HepG2 (cell line): ENCODE data around the gene CUL4A. TPM values are rescaled to one million over a fixed set of nuclear protein-coding genes. Genes with fewer than 3 reads are reported as not detected.

Experiments
- ATAC-seq: fragments of 200-7000 bp; cut with Tn5 transposase; 3 replicates; pipeline ENCODE4 v1.9.1; 2020; ENCODE audit warnings: mild to moderate bottlenecking, moderate library complexity
- BruUV-seq: library from RNA; stranded (reverse); fragments of 400-500 nt; replicated peaks from 2 replicates; lab custom pipeline; 2021; lab: Mats Ljungman, UMichigan
- CTCF ChIA-PET: fragments of 300-600 bp; formaldehyde crosslinking; extraction: SDS; loops from one replicate; lab custom pipeline; 2021; ENCODE audit warnings: low total read pairs, inconsistent platforms, low intra/inter-chr PET ratio; lab: Yijun Ruan, JAX
- POLR2A ChIA-PET: fragments of 350-600 bp; sonication (Branson Sonifier 250); formaldehyde crosslinking; loops from one replicate; lab custom pipeline; 2020; ENCODE audit warnings: antibody characterized with exemption, inconsistent platforms; lab: Yijun Ruan, JAX
- DNase-seq: peaks from one replicate; pipeline ENCODE4 v3.0.0-alpha.2; 2015; ENCODE audit warnings: low spot score
- FAIRE-seq: peaks from 3 replicates; lab custom pipeline; 2011; peaks lifted over from hg19 to GRCh38; lab: Jason Lieb, UNC
- H2AFZ ChIP-seq: one replicate; pipeline ENCODE4 v1.6.1; 2011; ENCODE audit warnings: low read length, inconsistent platforms
- H3K27ac ChIP-seq: fragments of 300-600 bp; 3 replicates; pipeline ENCODE4 v1.8.0; 2011; ENCODE audit warnings: mixed run types, mild to moderate bottlenecking, mixed read lengths, low read length, inconsistent platforms; ENCODE audit not compliant: insufficient read depth; ENCODE audit errors: extremely low read length
- H3K27me3 ChIP-seq, 2 experiments: fragments of 200-600 bp in 1 of 2; 2 replicates in 1 of 2; 3 replicates in 1 of 2; pipeline versions ENCODE4 v1.6.0 to v1.8.0; 2011; ENCODE audit warnings: low read length in 2 of 2, mild to moderate bottlenecking in 2 of 2, moderate library complexity in 2 of 2, inconsistent platforms in 1 of 2; ENCODE audit not compliant: insufficient read depth in 2 of 2, control insufficient read depth in 1 of 2
- H3K36me3 ChIP-seq, 2 experiments: fragments of 200-600 bp in 1 of 2; replicated peaks in 1 of 2; 2 replicates in 1 of 2; 3 replicates in 1 of 2; pipeline versions ENCODE4 v1.5.1 to v1.8.0; 2011; ENCODE audit warnings: low read length in 2 of 2, inconsistent platforms in 1 of 2; ENCODE audit not compliant: insufficient read depth in 2 of 2, control insufficient read depth in 1 of 2
- H3K4me1 ChIP-seq: 2 replicates; pipeline ENCODE4 v1.5.1; 2012; ENCODE audit warnings: low read length, inconsistent platforms; ENCODE audit not compliant: insufficient read depth
- H3K4me2 ChIP-seq: 2 replicates; pipeline ENCODE4 v1.6.0; 2011; ENCODE audit warnings: low read depth, low read length, inconsistent platforms
- H3K4me3 ChIP-seq, 3 experiments: fragments of 200-600 bp in 1 of 3; sonication (generic), shearing (Covaris generic) in 1 of 3; replicated peaks in 1 of 3; 2 replicates each; pipeline ENCODE4 v1.5.1; 2011 to 2016; ENCODE audit warnings: low read length in 3 of 3, inconsistent platforms in 2 of 3, low read depth in 2 of 3, mild to moderate bottlenecking in 2 of 3, control low read depth in 1 of 3, mixed read lengths in 1 of 3; ENCODE audit not compliant: insufficient read depth in 1 of 3
- H3K79me2 ChIP-seq: one replicate; pipeline ENCODE4 v1.6.1; 2011; ENCODE audit warnings: low read length, inconsistent platforms; ENCODE audit not compliant: insufficient read depth
- H3K9ac ChIP-seq: 2 replicates; pipeline ENCODE4 v1.6.0; 2011; ENCODE audit warnings: mild to moderate bottlenecking, low read depth, low read length, inconsistent platforms; ENCODE audit not compliant: insufficient read depth
- H3K9me3 ChIP-seq: 2 replicates; pipeline ENCODE4 v1.5.1; 2012; ENCODE audit warnings: mild to moderate bottlenecking, low read length
- H4K20me1 ChIP-seq: 2 replicates; pipeline ENCODE4 v1.6.0; 2011; ENCODE audit warnings: inconsistent platforms, mild to moderate bottlenecking, low read length, moderate library complexity; ENCODE audit not compliant: insufficient read depth
- CBX5 ChIP-seq: sonication (generic); formaldehyde crosslinking; IDR thresholded peaks from 2 replicates; pipeline ENCODE4 v1.4.0; 2020; ENCODE audit warnings: missing genetic modification reagents, borderline replicate concordance
- FOXM1 ChIP-seq: sonication (generic); formaldehyde crosslinking; IDR thresholded peaks from 2 replicates; pipeline ENCODE4 v1.5.0; 2020; ENCODE audit warnings: missing genetic modification reagents
- HDAC2 ChIP-seq: sonication (generic); formaldehyde crosslinking; IDR thresholded peaks from 2 replicates; pipeline ENCODE4 v1.4.0; 2020; ENCODE audit warnings: missing genetic modification reagents
- MIER3 ChIP-seq: IDR thresholded peaks from 2 replicates; pipeline ENCODE4 v1.6.1; 2016; ENCODE audit warnings: missing compliant biosample characterization, borderline replicate concordance
- RBFOX2 ChIP-seq: fragments of 200-400 bp; formaldehyde crosslinking; IDR thresholded peaks from 2 replicates; pipeline ENCODE4 v1.6.1; 2017; ENCODE audit warnings: low read depth, mild to moderate bottlenecking, low read length
- SCMH1 ChIP-seq: sonication (generic); formaldehyde crosslinking; IDR thresholded peaks from 2 replicates; pipeline ENCODE4 v1.9.0; 2021; ENCODE audit warnings: missing genetic modification reagents, mild to moderate bottlenecking, borderline replicate concordance
- SRF ChIP-seq: IDR thresholded peaks from 2 replicates; pipeline ENCODE4 v1.6.1; 2011; ENCODE audit warnings: mild to moderate bottlenecking, low read depth, low read length, moderate library complexity
- TCF7L2 ChIP-seq: IDR thresholded peaks from 2 replicates; pipeline ENCODE4 v1.6.1; 2011; ENCODE audit warnings: mild to moderate bottlenecking, low read depth, low read length, moderate library complexity
- ZNF660 ChIP-seq: sonication (generic); formaldehyde crosslinking; IDR thresholded peaks from 2 replicates; pipeline ENCODE4 v1.5.1; 2020; ENCODE audit warnings: mild to moderate bottlenecking, low read depth, missing genetic modification reagents, borderline replicate concordance
- ZNF678 ChIP-seq: sonication (generic); formaldehyde crosslinking; IDR thresholded peaks from 2 replicates; pipeline ENCODE4 v1.4.0; 2020; ENCODE audit warnings: mild to moderate bottlenecking, missing genetic modification reagents
- ZNF703 ChIP-seq: sonication (generic); formaldehyde crosslinking; IDR thresholded peaks from 2 replicates; pipeline ENCODE4 v1.5.1; 2020; ENCODE audit warnings: missing genetic modification reagents, mild to moderate bottlenecking, moderate library complexity, borderline replicate concordance
- WGBS: methylation state at CpG from one replicate; pipeline ENCODE4 v1.1.6; 2017; ENCODE audit warnings: low lambda C conversion rate; 5-methylcytosine and 5-hydroxymethylcytosine counted together
- in situ Hi-C: cut with HindIII; loops from 2 replicates; pipeline ENCODE4 v1.10.0; 2017; ENCODE audit warnings: low pct_unique_long_range_greater_than_20kb; ENCODE audit not compliant: extremely low pct_ligation_motif_present
- intact Hi-C: fragments of 100-400 bp; cut with micrococcal nuclease; formaldehyde crosslinking; loops from one replicate; pipeline ENCODE4 v1.10.0; 2022; ENCODE audit not compliant: unreplicated experiment
- polyA plus RNA-seq, 8 experiments: library from polyadenylated mRNA; depleted of rRNA in 3 of 8; stranded (reverse) in 7 of 8; unstranded in 1 of 8; fragments of >200 nt; fragmentation: Illumina TruSeq in 4 of 8; extraction: Trizol in 4 of 8; gene quantifications; 2 replicates each; pipeline versions ENCODE4 v1.2.1 to v1.2.3, GENCODE V29; 2011 to 2016; ENCODE audit warnings: low read depth in 4 of 8, missing spikeins in 1 of 8, mixed read lengths in 1 of 8; ENCODE audit not compliant: insufficient read depth in 1 of 8
- total RNA-seq, 5 experiments: library from RNA; depleted of rRNA; stranded (reverse); fragments of >200 nt; fragmentation: Illumina TruSeq; extraction: Trizol; gene quantifications; 2 replicates each; pipeline ENCODE4 v1.2.3, GENCODE V29; 2016; ENCODE audit warnings: low read depth in 1 of 5
- TF ChIP-seq, protein P1 (sequence below): IDR thresholded peaks from 2 replicates; pipeline ENCODE4 v1.6.1; 2012; ENCODE audit warnings: inconsistent platforms
- TF ChIP-seq, protein P2 (sequence below): sonication (generic); formaldehyde crosslinking; IDR thresholded peaks from 2 replicates; pipeline ENCODE4 v1.4.0; 2020; ENCODE audit warnings: mild to moderate bottlenecking, missing genetic modification reagents
- TF ChIP-seq, protein P3 (sequence below): sonication (generic); formaldehyde crosslinking; IDR thresholded peaks from 2 replicates; pipeline ENCODE4 v1.4.0; 2020; ENCODE audit warnings: mild to moderate bottlenecking, missing genetic modification reagents
- TF ChIP-seq, protein P4 (sequence below): sonication (generic); formaldehyde crosslinking; IDR thresholded peaks from 2 replicates; pipeline ENCODE4 v1.4.0; 2020; ENCODE audit warnings: mild to moderate bottlenecking, low read depth, missing genetic modification reagents

Gene CUL4A
- total and polyA plus RNA-seq, 2 of the 13 experiments (the other 11 are each of a cell fraction or from before 2014, with no cell fraction given) = 51.2 to 75.3 TPM

DNA sequence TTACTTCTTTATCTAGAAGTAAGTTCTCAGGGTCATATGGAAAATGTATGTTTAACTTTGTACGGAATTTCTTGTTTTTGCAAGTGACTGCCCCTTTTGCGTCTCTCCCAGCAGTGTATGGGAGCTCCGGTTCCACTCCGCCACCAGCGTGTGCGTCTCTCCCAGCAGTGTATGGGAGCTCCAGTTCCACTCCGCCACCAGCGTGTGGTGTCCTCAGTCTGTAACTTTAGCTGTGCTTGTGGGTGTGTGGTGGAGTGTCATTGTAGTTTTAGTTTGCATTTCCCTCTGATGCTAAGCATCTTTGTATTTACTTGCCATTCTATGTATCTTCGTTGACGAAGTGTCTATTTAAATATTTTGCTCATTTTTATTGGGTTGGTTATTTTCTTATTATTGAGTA, 2.4 kb downstream of the CUL4A start:
- intact Hi-C loops (no loop called here), in situ Hi-C loops (no loop called here)
- Histone ChIP-seq H3K36me3 (peaks cover 0 to 24% of the 10 kb centered on the region in 2 experiments; a peak in 2 of 5 replicates), H3K27ac (no peak overlapping the region), H3K4me1 (peaks cover 74% of the 10 kb centered on the region), H3K79me2 (peaks cover 87% of the 10 kb centered on the region), H4K20me1 (peaks cover 53% of the 10 kb centered on the region), H3K4me2 (peak overlapping the region; percentile 82; the same call in 1 of the 2 replicates), H2AFZ (no peak overlapping the region), H3K4me3 (no peak overlapping the region), H3K9ac (no peak overlapping the region), H3K9me3 (no peaks in the 10 kb centered on the region), H3K27me3 (no peaks in the 10 kb centered on the region)
- ChIA-PET CTCF (no interaction called here), POLR2A (interaction anchor here (0.9 to 1.0 kb wide), 2 partner anchors 54 to 61 kb away, joined by 3 read pairs; partner anchors contain the start of gene PROZ)
- BruUV-seq = no TSS peak
- 93% methylated on average over 10 of the region's 10 CpGs for WGBS
- ATAC-seq (no peak), DNase-seq (peak; percentile 51), FAIRE-seq (peak; percentile 51)
- TF ChIP-seq, protein P1, sequence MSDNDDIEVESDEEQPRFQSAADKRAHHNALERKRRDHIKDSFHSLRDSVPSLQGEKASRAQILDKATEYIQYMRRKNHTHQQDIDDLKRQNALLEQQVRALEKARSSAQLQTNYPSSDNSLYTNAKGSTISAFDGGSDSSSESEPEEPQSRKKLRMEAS = no peak
- TF ChIP-seq RBFOX2 (no peak), TCF7L2 (no peak), ZNF660 (CRISPR knock-in tag) (no peak), ZNF703 (CRISPR knock-in tag) (no peak), CBX5 (CRISPR knock-in tag) (no peak), MIER3 (CRISPR knock-in tag) (0 out of 2 replicates have a peak, but pooled peaks have one; percentile 29), SCMH1 (no peak), HDAC2 (CRISPR knock-in tag) (0 out of 2 replicates have a peak, but pooled peaks have one; percentile 25), FOXM1 (CRISPR knock-in tag) (no peak), SRF (no peak), ZNF678 (CRISPR knock-in tag) (no peak)
- TF ChIP-seq, protein P2, sequence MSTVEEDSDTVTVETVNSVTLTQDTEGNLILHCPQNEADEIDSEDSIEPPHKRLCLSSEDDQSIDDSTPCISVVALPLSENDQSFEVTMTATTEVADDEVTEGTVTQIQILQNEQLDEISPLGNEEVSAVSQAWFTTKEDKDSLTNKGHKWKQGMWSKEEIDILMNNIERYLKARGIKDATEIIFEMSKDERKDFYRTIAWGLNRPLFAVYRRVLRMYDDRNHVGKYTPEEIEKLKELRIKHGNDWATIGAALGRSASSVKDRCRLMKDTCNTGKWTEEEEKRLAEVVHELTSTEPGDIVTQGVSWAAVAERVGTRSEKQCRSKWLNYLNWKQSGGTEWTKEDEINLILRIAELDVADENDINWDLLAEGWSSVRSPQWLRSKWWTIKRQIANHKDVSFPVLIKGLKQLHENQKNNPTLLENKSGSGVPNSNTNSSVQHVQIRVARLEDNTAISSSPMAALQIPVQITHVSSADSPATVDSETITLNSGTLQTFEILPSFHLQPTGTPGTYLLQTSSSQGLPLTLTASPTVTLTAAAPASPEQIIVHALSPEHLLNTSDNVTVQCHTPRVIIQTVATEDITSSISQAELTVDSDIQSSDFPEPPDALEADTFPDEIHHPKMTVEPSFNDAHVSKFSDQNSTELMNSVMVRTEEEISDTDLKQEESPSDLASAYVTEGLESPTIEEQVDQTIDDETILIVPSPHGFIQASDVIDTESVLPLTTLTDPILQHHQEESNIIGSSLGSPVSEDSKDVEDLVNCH = no peak
- TF ChIP-seq, protein P3, sequence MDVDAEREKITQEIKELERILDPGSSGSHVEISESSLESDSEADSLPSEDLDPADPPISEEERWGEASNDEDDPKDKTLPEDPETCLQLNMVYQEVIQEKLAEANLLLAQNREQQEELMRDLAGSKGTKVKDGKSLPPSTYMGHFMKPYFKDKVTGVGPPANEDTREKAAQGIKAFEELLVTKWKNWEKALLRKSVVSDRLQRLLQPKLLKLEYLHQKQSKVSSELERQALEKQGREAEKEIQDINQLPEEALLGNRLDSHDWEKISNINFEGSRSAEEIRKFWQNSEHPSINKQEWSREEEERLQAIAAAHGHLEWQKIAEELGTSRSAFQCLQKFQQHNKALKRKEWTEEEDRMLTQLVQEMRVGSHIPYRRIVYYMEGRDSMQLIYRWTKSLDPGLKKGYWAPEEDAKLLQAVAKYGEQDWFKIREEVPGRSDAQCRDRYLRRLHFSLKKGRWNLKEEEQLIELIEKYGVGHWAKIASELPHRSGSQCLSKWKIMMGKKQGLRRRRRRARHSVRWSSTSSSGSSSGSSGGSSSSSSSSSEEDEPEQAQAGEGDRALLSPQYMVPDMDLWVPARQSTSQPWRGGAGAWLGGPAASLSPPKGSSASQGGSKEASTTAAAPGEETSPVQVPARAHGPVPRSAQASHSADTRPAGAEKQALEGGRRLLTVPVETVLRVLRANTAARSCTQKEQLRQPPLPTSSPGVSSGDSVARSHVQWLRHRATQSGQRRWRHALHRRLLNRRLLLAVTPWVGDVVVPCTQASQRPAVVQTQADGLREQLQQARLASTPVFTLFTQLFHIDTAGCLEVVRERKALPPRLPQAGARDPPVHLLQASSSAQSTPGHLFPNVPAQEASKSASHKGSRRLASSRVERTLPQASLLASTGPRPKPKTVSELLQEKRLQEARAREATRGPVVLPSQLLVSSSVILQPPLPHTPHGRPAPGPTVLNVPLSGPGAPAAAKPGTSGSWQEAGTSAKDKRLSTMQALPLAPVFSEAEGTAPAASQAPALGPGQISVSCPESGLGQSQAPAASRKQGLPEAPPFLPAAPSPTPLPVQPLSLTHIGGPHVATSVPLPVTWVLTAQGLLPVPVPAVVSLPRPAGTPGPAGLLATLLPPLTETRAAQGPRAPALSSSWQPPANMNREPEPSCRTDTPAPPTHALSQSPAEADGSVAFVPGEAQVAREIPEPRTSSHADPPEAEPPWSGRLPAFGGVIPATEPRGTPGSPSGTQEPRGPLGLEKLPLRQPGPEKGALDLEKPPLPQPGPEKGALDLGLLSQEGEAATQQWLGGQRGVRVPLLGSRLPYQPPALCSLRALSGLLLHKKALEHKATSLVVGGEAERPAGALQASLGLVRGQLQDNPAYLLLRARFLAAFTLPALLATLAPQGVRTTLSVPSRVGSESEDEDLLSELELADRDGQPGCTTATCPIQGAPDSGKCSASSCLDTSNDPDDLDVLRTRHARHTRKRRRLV (CRISPR knock-in tag) = no peak
- TF ChIP-seq, protein P4, sequence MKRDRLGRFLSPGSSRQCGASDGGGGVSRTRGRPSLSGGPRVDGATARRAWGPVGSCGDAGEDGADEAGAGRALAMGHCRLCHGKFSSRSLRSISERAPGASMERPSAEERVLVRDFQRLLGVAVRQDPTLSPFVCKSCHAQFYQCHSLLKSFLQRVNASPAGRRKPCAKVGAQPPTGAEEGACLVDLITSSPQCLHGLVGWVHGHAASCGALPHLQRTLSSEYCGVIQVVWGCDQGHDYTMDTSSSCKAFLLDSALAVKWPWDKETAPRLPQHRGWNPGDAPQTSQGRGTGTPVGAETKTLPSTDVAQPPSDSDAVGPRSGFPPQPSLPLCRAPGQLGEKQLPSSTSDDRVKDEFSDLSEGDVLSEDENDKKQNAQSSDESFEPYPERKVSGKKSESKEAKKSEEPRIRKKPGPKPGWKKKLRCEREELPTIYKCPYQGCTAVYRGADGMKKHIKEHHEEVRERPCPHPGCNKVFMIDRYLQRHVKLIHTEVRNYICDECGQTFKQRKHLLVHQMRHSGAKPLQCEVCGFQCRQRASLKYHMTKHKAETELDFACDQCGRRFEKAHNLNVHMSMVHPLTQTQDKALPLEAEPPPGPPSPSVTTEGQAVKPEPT (CRISPR knock-in tag) = no peak
